ENCODE results near the gene EIF2AK2. TPM values are rescaled to one million over a fixed set of nuclear protein-coding genes. Genes with fewer than 3 reads are reported as not detected.
A peak's percentile ranks its signal among the peaks of the same experiment; 100 is the strongest.

EIF2AK2 gene
- total and polyA plus RNA-seq, 3 donors from 2014 or later = 8.5 to 23.7 (median 15.7) TPM

GRCh38 chr2:37181726-37182684 is 25.2 kb upstream of the EIF2AK2 start:
- 82 to 83% methylated on average over 17 of the region's 17 CpGs for WGBS, 2 donors
- DNase-seq = no peak

DNA sequence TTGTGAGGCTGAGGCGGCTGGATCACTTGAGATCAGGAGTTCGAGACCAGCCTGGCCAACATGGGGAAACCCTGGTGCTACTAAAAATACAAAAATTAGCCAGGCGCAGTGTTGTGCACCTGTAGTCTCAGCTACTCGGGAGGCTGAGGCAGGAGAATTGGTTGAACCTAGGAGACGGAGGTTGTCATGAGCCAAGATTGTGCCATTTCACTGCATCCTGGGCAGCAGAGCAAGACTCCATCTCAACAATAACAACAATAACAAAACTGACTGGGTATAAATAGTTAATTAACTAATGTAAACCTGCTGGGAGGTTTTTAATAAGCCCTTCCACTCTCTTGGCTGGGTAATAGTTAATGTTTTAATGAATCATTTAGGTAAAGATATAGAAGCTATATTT is 23.9 kb upstream of the EIF2AK2 start:
- intact Hi-C loops (cut with DNase I; ENCODE audit: low total_unique reads) = no loop called here
- no peaks in the 10 kb centered on the region for H3K36me3 ChIP-seq (ENCODE audit: low read depth, missing control alignments)
- H3K27ac ChIP-seq = no peak overlapping the region
- no peaks in the 10 kb centered on the region for H3K27me3 ChIP-seq
- no peak overlapping the region for H3K4me3 ChIP-seq
- TF ChIP-seq, protein P1, sequence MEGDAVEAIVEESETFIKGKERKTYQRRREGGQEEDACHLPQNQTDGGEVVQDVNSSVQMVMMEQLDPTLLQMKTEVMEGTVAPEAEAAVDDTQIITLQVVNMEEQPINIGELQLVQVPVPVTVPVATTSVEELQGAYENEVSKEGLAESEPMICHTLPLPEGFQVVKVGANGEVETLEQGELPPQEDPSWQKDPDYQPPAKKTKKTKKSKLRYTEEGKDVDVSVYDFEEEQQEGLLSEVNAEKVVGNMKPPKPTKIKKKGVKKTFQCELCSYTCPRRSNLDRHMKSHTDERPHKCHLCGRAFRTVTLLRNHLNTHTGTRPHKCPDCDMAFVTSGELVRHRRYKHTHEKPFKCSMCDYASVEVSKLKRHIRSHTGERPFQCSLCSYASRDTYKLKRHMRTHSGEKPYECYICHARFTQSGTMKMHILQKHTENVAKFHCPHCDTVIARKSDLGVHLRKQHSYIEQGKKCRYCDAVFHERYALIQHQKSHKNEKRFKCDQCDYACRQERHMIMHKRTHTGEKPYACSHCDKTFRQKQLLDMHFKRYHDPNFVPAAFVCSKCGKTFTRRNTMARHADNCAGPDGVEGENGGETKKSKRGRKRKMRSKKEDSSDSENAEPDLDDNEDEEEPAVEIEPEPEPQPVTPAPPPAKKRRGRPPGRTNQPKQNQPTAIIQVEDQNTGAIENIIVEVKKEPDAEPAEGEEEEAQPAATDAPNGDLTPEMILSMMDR (IDR thresholded peaks at IDR 0.05) = no peak
- TF ChIP-seq POLR2A (IDR thresholded peaks at IDR 0.05) = no peak
- no peaks in the 10 kb centered on the region for H3K4me1 ChIP-seq
- 95 to 96% methylated on average over 5 of the region's 5 CpGs for WGBS, 2 donors
- H3K9me3 ChIP-seq = no peaks in the 10 kb centered on the region
- no peak for DNase-seq

More at GRCh38 chr2:37181726-37182684, 25.2 kb upstream of the EIF2AK2 start:
- Histone ChIP-seq H3K27ac (no peak overlapping the region), H3K9me3 (no peaks in the 10 kb centered on the region), H3K36me3 (ENCODE audit: low read depth, missing control alignments) (no peaks in the 10 kb centered on the region), H3K4me1 (no peaks in the 10 kb centered on the region), H3K4me3 (no peak overlapping the region), H3K27me3 (no peaks in the 10 kb centered on the region)
- TF ChIP-seq POLR2A (IDR thresholded peaks at IDR 0.05) = no peak
- TF ChIP-seq, protein P1 (IDR thresholded peaks at IDR 0.05) = no peak
- intact Hi-C loops (cut with DNase I; ENCODE audit: low total_unique reads) = no loop called here

GRCh38 chr2:37180006-37180639 is 23.3 kb upstream of the EIF2AK2 start:
- intact Hi-C loops (cut with DNase I; ENCODE audit: low total_unique reads) = no loop called here
- peak overlapping the region; percentile 22 to 32 for H3K27ac ChIP-seq
- DNase-seq = no peak
- no peaks in the 10 kb centered on the region for H3K36me3 ChIP-seq (ENCODE audit: low read depth, missing control alignments)
- no peaks in the 10 kb centered on the region for H3K9me3 ChIP-seq
- no peak overlapping the region for H3K4me3 ChIP-seq
- no peaks in the 10 kb centered on the region for H3K4me1 ChIP-seq
- no peak for TF ChIP-seq POLR2A (IDR thresholded peaks at IDR 0.05)
- TF ChIP-seq, protein P1 (IDR thresholded peaks at IDR 0.05) = no peak
- 47 to 50% methylated on average over 4 of the region's 4 CpGs for WGBS, 2 donors
- no peaks in the 10 kb centered on the region for H3K27me3 ChIP-seq

DNA sequence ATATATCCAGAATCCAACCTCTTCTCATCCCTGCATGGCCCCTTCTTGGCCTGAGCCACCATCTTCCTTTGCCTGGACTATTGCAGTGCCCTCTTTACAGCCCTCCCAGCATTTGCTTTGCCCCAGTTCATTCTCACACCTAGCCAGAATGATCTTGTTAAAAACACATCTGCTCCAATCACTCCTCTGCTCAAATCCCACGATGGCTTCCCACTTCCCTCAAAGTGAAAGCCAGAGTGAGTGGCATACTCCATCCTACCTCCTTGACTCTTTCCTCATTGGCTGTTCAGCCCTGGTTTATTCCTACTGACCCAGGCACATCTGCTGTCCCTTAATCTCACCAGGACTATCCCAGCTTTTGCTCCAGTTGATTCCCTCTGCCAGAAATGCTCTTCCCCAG is 17.0 kb upstream of the EIF2AK2 start:
- 56 to 75% methylated on average over 1 of the region's 1 CpG for WGBS, 2 donors
- Histone ChIP-seq H3K27me3 (no peaks in the 10 kb centered on the region), H3K27ac (no peak overlapping the region), H3K36me3 (ENCODE audit: low read depth, missing control alignments) (no peaks in the 10 kb centered on the region), H3K4me3 (no peak overlapping the region), H3K4me1 (no peaks in the 10 kb centered on the region), H3K9me3 (no peaks in the 10 kb centered on the region)
- intact Hi-C loops (cut with DNase I; ENCODE audit: low total_unique reads) = no loop called here
- TF ChIP-seq, protein P1 (IDR thresholded peaks at IDR 0.05) = no peak
- no peak for TF ChIP-seq POLR2A (IDR thresholded peaks at IDR 0.05)
- no peak for DNase-seq
